Central memory CD8-positive, alpha-beta T cell (primary cell): ENCODE results near the gene FSTL4.

ENCODE experiments used
- ATAC-seq: fragments of 150-1000 bp; cut with Tn5 transposase; replicated peaks from 2 replicates; pipeline ENCODE4 v1.10.0; 2022; ENCODE audit warnings: mild to moderate bottlenecking, moderate FRiP score, moderate number of reproducible peaks; ENCODE audit not compliant: poor library complexity, severe bottlenecking; ENCODE audit errors: extremely low read depth
- DNase-seq, 2 donors: peaks; one replicate each; pipeline ENCODE4 v3.0.0; 2021; ENCODE audit warnings: low spot score in 2 of 2
- H3K27ac Mint-ChIP-seq: one replicate; pipeline ENCODE4 v1.8.0; 2022; ENCODE audit warnings: low read depth, mild to moderate bottlenecking, moderate library complexity, mixed read lengths
- H3K27me3 Mint-ChIP-seq: one replicate; pipeline ENCODE4 v1.8.0; 2022; ENCODE audit warnings: mixed read lengths
- H3K36me3 Mint-ChIP-seq: one replicate; pipeline ENCODE4 v1.8.0; 2022; ENCODE audit warnings: mild to moderate bottlenecking, moderate library complexity, mixed read lengths; ENCODE audit not compliant: insufficient read depth
- H3K4me1 Mint-ChIP-seq: one replicate; pipeline ENCODE4 v1.8.0; 2022; ENCODE audit warnings: mixed read lengths
- H3K4me3 Mint-ChIP-seq: one replicate; pipeline ENCODE4 v1.8.0; 2022; ENCODE audit warnings: mild to moderate bottlenecking, moderate library complexity, mixed read lengths
- H3K9me3 Mint-ChIP-seq: one replicate; pipeline ENCODE4 v1.8.0; 2022; ENCODE audit warnings: mixed read lengths

FSTL4 gene

GRCh38 chr5:133317558-133317957 lies 294.8 kb downstream of the FSTL4 start:
- Mint-ChIP-seq H3K4me1 (no peaks in the 10 kb centered on the region), H3K4me3 (no peak overlapping the region), H3K36me3 (no peaks in the 10 kb centered on the region), H3K27me3 (peaks cover 31% of the 10 kb centered on the region), H3K27ac (no peak overlapping the region), H3K9me3 (no peaks in the 10 kb centered on the region)
- DNase-seq = no peak
- no peak for ATAC-seq

GRCh38 chr5:133316346-133317343 lies 295.7 kb downstream of the FSTL4 start:
- H3K9me3 Mint-ChIP-seq = no peaks in the 10 kb centered on the region
- peaks cover 36% of the 10 kb centered on the region for H3K27me3 Mint-ChIP-seq
- no peaks in the 10 kb centered on the region for H3K36me3 Mint-ChIP-seq
- no peak overlapping the region for H3K4me3 Mint-ChIP-seq
- H3K27ac Mint-ChIP-seq = no peak overlapping the region
- H3K4me1 Mint-ChIP-seq = no peaks in the 10 kb centered on the region
- DNase-seq = no peak
- ATAC-seq = no peak

- H3K36me3 Mint-ChIP-seq = peaks cover 1% of the 10 kb centered on the region
- no peak overlapping the region for H3K27ac Mint-ChIP-seq
- no peak overlapping the region for H3K4me3 Mint-ChIP-seq
- no peaks in the 10 kb centered on the region for H3K4me1 Mint-ChIP-seq
- DNase-seq (no peak), ATAC-seq (no peak)
- H3K9me3 Mint-ChIP-seq = no peaks in the 10 kb centered on the region
- H3K27me3 Mint-ChIP-seq = peaks cover 28% of the 10 kb centered on the region
Observed at GRCh38 chr5:133314086-133314485, 298.3 kb downstream of the FSTL4 start.

GRCh38 chr5:133311176-133311575 lies 301.2 kb downstream of the FSTL4 start:
- no peaks in the 10 kb centered on the region for H3K4me1 Mint-ChIP-seq
- no peak overlapping the region for H3K27ac Mint-ChIP-seq
- H3K4me3 Mint-ChIP-seq = no peak overlapping the region
- ATAC-seq = no peak
- peaks cover 49% of the 10 kb centered on the region for H3K27me3 Mint-ChIP-seq
- H3K36me3 Mint-ChIP-seq = peaks cover 3% of the 10 kb centered on the region
- no peak for DNase-seq
- no peaks in the 10 kb centered on the region for H3K9me3 Mint-ChIP-seq

GRCh38 chr5:133309984-133310621 lies 302.2 kb downstream of the FSTL4 start:
- no peaks in the 10 kb centered on the region for H3K4me1 Mint-ChIP-seq

GRCh38 chr5:133309166-133309795 lies 303.1 kb downstream of the FSTL4 start:
- no peak for DNase-seq
- no peak for ATAC-seq
- Mint-ChIP-seq H3K36me3 (peaks cover 3% of the 10 kb centered on the region), H3K27ac (no peak overlapping the region), H3K27me3 (peaks cover 49% of the 10 kb centered on the region), H3K9me3 (no peaks in the 10 kb centered on the region), H3K4me1 (no peaks in the 10 kb centered on the region), H3K4me3 (no peak overlapping the region)

More at GRCh38 chr5:133309984-133310621, 302.2 kb downstream of the FSTL4 start:
- H3K27ac Mint-ChIP-seq = no peak overlapping the region
- DNase-seq (no peak), ATAC-seq (no peak)
- H3K9me3 Mint-ChIP-seq = no peaks in the 10 kb centered on the region
- peaks cover 49% of the 10 kb centered on the region for H3K27me3 Mint-ChIP-seq
- no peak overlapping the region for H3K4me3 Mint-ChIP-seq
- peaks cover 3% of the 10 kb centered on the region for H3K36me3 Mint-ChIP-seq

GRCh38 chr5:133307275-133307674 lies 305.1 kb downstream of the FSTL4 start:
- ATAC-seq = no peak
- no peaks in the 10 kb centered on the region for H3K9me3 Mint-ChIP-seq
- DNase-seq = no peak
- peaks cover 3% of the 10 kb centered on the region for H3K36me3 Mint-ChIP-seq
- no peak overlapping the region for H3K4me3 Mint-ChIP-seq
- no peaks in the 10 kb centered on the region for H3K4me1 Mint-ChIP-seq
- H3K27me3 Mint-ChIP-seq = peaks cover 36% of the 10 kb centered on the region
- no peak overlapping the region for H3K27ac Mint-ChIP-seq

- Mint-ChIP-seq H3K4me3 (no peak overlapping the region), H3K9me3 (no peaks in the 10 kb centered on the region), H3K36me3 (peaks cover 3% of the 10 kb centered on the region), H3K27me3 (peaks cover 29% of the 10 kb centered on the region), H3K27ac (no peak overlapping the region), H3K4me1 (no peaks in the 10 kb centered on the region)
- DNase-seq (no peak), ATAC-seq (no peak)
Observed at GRCh38 chr5:133304707-133305216, 307.6 kb downstream of the FSTL4 start.

GRCh38 chr5:133304178-133304577 lies 308.2 kb downstream of the FSTL4 start:
- Mint-ChIP-seq H3K4me1 (no peaks in the 10 kb centered on the region), H3K27ac (no peak overlapping the region), H3K4me3 (no peak overlapping the region), H3K36me3 (peaks cover 2% of the 10 kb centered on the region), H3K9me3 (no peaks in the 10 kb centered on the region), H3K27me3 (peaks cover 24% of the 10 kb centered on the region)
- no peak for DNase-seq
- no peak for ATAC-seq

- no peaks in the 10 kb centered on the region for H3K4me1 Mint-ChIP-seq
- DNase-seq (no peak), ATAC-seq (no peak)
- H3K27ac Mint-ChIP-seq = no peak overlapping the region
- no peak overlapping the region for H3K4me3 Mint-ChIP-seq
- no peaks in the 10 kb centered on the region for H3K36me3 Mint-ChIP-seq
- peaks cover 15% of the 10 kb centered on the region for H3K27me3 Mint-ChIP-seq
- H3K9me3 Mint-ChIP-seq = no peaks in the 10 kb centered on the region
Observed at GRCh38 chr5:133303298-133303697, 309.0 kb downstream of the FSTL4 start.

- Mint-ChIP-seq H3K9me3 (no peaks in the 10 kb centered on the region), H3K36me3 (no peaks in the 10 kb centered on the region), H3K27me3 (no peaks in the 10 kb centered on the region), H3K27ac (no peak overlapping the region), H3K4me3 (no peak overlapping the region), H3K4me1 (no peaks in the 10 kb centered on the region)
- DNase-seq = no peak
- ATAC-seq = no peak
Observed at GRCh38 chr5:133299728-133300127, 312.6 kb downstream of the FSTL4 start.

GRCh38 chr5:133299021-133299420 lies 313.3 kb downstream of the FSTL4 start:
- DNase-seq (no peak), ATAC-seq (no peak)
- Mint-ChIP-seq H3K4me3 (no peak overlapping the region), H3K4me1 (no peaks in the 10 kb centered on the region), H3K9me3 (no peaks in the 10 kb centered on the region), H3K36me3 (no peaks in the 10 kb centered on the region), H3K27ac (no peak overlapping the region), H3K27me3 (no peaks in the 10 kb centered on the region)
